ENCODE data around the gene EFNA4. TPM values are rescaled to one million over a fixed set of nuclear protein-coding genes. Genes with fewer than 3 reads are reported as not detected.

The EFNA4 gene
- total and polyA plus RNA-seq, 9 of the 15 experiments (the other 6 are each of a cell fraction or from before 2014, with no cell fraction given): 0.68 to 7.4 (median 6.1) TPM

GRCh38 chr1:155051777-155052398 lies 11.7 kb upstream of the EFNA4 start (continued):
- 0 out of 4 replicates have a peak, but pooled peaks of 1 of the 2 experiments have one; percentile 23 for TF ChIP-seq HDAC1 (IDR thresholded peaks at IDR 0.05)

GRCh38 chr1:155052439-155053395 lies 10.8 kb upstream of the EFNA4 start:
- Histone ChIP-seq H3K4me2 (ENCODE audit: insufficient read depth, low read length) (peak overlapping the region; percentile 81), H2AFZ (ENCODE audit: low read depth, low read length) (no peak overlapping the region), H3K4me3 (peak overlapping the region; percentile 80), H3K9me3 (replicated peaks; ENCODE audit: control insufficient read depth, insufficient read depth, low read depth, low read length) (no peaks in the 10 kb centered on the region), H3K9ac (ENCODE audit: insufficient read depth in 1 of 2, low read depth in 2 of 2, low read length in 2 of 2) (peak overlapping the region in 1 of 2 experiments; percentile 91; a peak in 2 of 4 replicates), H3K36me3 (ENCODE audit: control insufficient read depth, insufficient read depth, low read length) (peaks cover 38% of the 10 kb centered on the region; the same call in 1 of the 3 replicates), H3K9me1 (ENCODE audit: control insufficient read depth, insufficient read depth, low read length) (no peaks in the 10 kb centered on the region), H3K27me3 (ENCODE audit: control insufficient read depth in 2 of 2, insufficient read depth in 2 of 2, low read length in 2 of 2) (no peaks in the 10 kb centered on the region), H3K4me1 (replicated peaks in 1 of 2; ENCODE audit: control insufficient read depth in 2 of 2, insufficient read depth in 2 of 2, low read length in 2 of 2) (peaks cover 29 to 55% of the 10 kb centered on the region in 2 experiments), H3K27ac (ENCODE audit: extremely low read depth, low read depth, low read length) (no peak overlapping the region), H4K20me1 (replicated peaks; ENCODE audit: control insufficient read depth, insufficient read depth, low read length) (no peaks in the 10 kb centered on the region), H3K79me2 (ENCODE audit: control insufficient read depth, insufficient read depth, low read length) (peaks cover 19% of the 10 kb centered on the region)
- ATAC-seq: no peak
- in situ Hi-C loops (cut with MboI) (no loop called here), intact Hi-C loops (cut with micrococcal nuclease) (no loop called here)
- no TSS peak for BruUV-seq (replicated peaks)
- FAIRE-seq: peak; percentile 61
- ChIA-PET CTCF (ENCODE audit: low intra/inter-chr PET ratio) (no interaction called here), POLR2A (interaction anchor here (0.7 to 1.7 kb wide), 4 partner anchors 11 to 42 kb away, joined by 3 to 5 read pairs (median 3); no protein-coding TSS in a partner anchor)
- peak; percentile 64 to 69 (median 64) for DNase-seq (ENCODE audit: extremely low read depth in 1 of 4, low spot score in 3 of 4)
- 39% methylated on average over 10 of the region's 12 CpGs for WGBS (ENCODE audit: insufficient coverage, low coverage, missing lambda C conversion rate)
- TF ChIP-seq PYGO2 (tag; IDR thresholded peaks at IDR 0.05): no peak
- TF ChIP-seq POLR2AphosphoS5 (IDR thresholded peaks at IDR 0.05; ENCODE audit: control insufficient read depth, insufficient read depth, low read depth, low read length): peak; percentile 37; the same call in 1 of the 2 replicates
- peak; percentile 60; the same call in 1 of the 2 replicates for TF ChIP-seq CTBP1 (IDR thresholded peaks at IDR 0.05; ENCODE audit: borderline replicate concordance)
- TF ChIP-seq ZBED1 (IDR thresholded peaks at IDR 0.05): no peak
- TF ChIP-seq HDAC8 (tag; IDR thresholded peaks at IDR 0.05): no peak
- TF ChIP-seq DNMT1 (IDR thresholded peaks at IDR 0.05): no peak
- TF ChIP-seq TEAD4 (IDR thresholded peaks at IDR 0.05; ENCODE audit: low read length): 0 out of 2 replicates have a peak, but pooled peaks have one; percentile 19
- no peak for TF ChIP-seq TEAD4 (CRISPR knock-in tag; IDR thresholded peaks at IDR 0.05; ENCODE audit: borderline replicate concordance)
- 0 out of 2 replicates have a peak, but pooled peaks have one; percentile 32 for TF ChIP-seq ZFX (CRISPR knock-in tag; IDR thresholded peaks at IDR 0.05)
- TF ChIP-seq RCOR1 (IDR thresholded peaks at IDR 0.05; ENCODE audit: borderline replicate concordance in 1 of 2, low read depth in 2 of 2, low read length in 2 of 2): peak in 1 of 2 experiments; percentile 39; a peak in 1 of 4 replicates
- TF ChIP-seq NCOR1 (IDR thresholded peaks at IDR 0.05): peak; percentile 40; the same call in 1 of the 2 replicates
- TF ChIP-seq ZNF165 (CRISPR knock-in tag; IDR thresholded peaks at IDR 0.05; ENCODE audit: borderline replicate concordance): no peak
- peak; percentile 81 for TF ChIP-seq CBFA2T3 (IDR thresholded peaks at IDR 0.05)
- TF ChIP-seq DDX20 (tag; IDR thresholded peaks at IDR 0.05; ENCODE audit: low read depth): no peak
- TF ChIP-seq, protein P1, sequence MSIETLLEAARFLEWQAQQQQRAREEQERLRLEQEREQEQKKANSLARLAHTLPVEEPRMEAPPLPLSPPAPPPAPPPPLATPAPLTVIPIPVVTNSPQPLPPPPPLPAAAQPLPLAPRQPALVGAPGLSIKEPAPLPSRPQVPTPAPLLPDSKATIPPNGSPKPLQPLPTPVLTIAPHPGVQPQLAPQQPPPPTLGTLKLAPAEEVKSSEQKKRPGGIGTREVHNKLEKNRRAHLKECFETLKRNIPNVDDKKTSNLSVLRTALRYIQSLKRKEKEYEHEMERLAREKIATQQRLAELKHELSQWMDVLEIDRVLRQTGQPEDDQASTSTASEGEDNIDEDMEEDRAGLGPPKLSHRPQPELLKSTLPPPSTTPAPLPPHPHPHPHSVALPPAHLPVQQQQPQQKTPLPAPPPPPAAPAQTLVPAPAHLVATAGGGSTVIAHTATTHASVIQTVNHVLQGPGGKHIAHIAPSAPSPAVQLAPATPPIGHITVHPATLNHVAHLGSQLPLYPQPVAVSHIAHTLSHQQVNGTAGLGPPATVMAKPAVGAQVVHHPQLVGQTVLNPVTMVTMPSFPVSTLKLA (conservative IDR thresholded peaks at IDR 0.05): peak in 1 of 2 experiments; percentile 56; a peak in 2 of 4 replicates
- TF ChIP-seq CHD4 (IDR thresholded peaks at IDR 0.05; ENCODE audit: insufficient read depth, insufficient replicate concordance, low read depth, low read length, poor library complexity, severe bottlenecking): no peak
- no peak for TF ChIP-seq BRF1 (IDR thresholded peaks at IDR 0.05; ENCODE audit: borderline replicate concordance, extremely low read depth, insufficient read length)

Data from K562 (cell line).